HG02943 (cell line): ENCODE measurements around the gene MMADHC.
A peak's percentile ranks its signal among the peaks of the same experiment; 100 is the strongest.

ENCODE experiments used
- ATAC-seq: cut with Tn5 transposase; IDR thresholded peaks from one replicate; pipeline ENCODE4 v1.9.1; 2021; ENCODE audit warnings: mild to moderate bottlenecking, low read depth, moderate library complexity; ENCODE audit not compliant: unreplicated experiment

The MMADHC gene

DNA sequence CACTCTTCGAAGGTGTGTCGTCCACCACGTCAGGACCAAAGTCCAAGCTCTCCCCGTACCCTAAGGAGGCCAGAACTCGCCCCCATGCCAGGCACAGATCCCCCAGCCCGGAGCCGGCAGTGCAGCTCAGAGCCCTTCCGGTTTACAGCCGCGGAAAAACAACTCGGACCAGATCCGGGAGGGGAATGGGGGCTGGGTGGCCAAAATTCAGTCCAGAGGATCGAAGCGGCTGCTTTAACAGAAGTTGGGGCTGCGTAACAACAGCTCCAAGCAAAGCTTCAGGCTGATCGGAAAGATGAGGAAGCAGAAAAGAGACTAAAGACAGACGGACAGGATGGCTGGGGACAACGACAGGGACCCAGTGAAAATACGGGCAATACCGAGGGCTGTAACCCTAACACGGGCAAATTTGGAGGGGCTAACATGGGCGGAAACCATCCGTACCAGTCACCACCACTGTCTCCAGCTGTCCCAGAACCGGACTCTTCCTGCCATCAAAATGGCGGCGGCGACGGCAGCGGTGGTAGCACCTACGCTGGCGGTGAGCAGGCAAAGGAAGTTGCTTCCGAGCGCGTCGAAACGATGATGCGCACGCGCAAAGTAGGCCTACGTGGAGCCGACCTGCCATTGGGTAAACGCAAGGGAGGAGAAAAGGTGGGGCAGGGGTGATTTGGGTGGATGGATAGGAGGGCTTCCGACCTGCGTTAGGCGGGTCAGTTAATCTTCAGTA lies at the start of gene MMADHC:
MMADHC (minus strand) TSS at position 556 of the 730 bp plus-strand sequence. CDS start 678 bp downstream, outside the sequence.
- ATAC-seq, result peak; percentile 98

DNA sequence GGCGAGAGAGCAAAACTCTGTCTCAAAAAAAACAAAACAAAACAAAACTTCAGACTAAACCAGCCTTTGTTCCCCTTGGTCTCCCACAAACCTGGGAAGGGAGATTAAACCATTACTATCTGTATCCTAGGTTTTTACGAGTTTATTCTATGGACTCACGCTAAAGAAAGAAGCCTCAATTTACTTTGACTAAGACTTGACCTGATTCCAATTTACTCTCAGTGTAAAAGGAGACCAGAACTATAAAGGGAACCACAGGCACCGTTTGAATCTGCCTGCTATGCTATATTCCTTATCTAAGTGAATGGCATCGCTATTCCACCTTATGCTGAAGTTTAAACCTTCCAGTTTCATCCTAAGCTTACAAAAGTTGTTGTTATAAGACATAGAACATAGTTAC lies 46.5 kb upstream of the MMADHC start:
- no peak for ATAC-seq

DNA sequence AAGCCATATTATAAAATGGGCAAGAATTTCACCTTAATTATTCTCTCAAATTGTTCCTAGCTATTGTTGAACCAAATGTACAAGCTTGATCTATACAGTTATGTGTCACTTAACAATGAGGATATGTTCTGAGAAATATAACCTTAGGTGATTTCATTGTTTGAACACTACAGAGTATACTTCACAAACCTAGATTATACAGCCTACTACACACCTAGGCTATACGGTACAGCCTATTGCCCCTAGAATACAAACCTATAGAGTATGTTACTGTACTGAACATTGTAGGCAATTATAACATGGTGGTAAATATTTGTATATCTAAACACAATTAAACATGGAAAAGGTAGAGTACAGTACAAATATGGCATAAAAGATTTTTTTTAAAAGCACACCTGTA lies 42.9 kb upstream of the MMADHC start:
- no peak for ATAC-seq

DNA sequence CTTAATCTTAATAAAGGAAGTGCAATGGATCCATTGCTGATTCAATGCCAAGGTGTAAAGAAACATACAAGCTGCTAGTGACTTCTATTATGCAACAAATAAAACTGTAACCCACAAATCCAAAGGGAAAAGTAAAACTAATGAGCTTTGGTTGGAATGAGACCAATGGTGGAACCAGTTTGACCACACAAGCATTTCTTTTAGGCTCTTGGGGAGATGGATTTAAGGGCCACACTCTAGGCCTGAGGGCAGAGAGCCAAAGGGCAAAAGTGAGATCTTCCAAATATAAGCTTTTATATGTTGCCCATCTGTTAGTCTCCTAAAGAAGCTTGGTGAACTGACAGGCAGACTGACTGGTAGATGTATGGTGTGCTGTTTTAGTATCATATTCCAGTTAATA lies 41.5 kb upstream of the MMADHC start:
- ATAC-seq, result no peak

DNA sequence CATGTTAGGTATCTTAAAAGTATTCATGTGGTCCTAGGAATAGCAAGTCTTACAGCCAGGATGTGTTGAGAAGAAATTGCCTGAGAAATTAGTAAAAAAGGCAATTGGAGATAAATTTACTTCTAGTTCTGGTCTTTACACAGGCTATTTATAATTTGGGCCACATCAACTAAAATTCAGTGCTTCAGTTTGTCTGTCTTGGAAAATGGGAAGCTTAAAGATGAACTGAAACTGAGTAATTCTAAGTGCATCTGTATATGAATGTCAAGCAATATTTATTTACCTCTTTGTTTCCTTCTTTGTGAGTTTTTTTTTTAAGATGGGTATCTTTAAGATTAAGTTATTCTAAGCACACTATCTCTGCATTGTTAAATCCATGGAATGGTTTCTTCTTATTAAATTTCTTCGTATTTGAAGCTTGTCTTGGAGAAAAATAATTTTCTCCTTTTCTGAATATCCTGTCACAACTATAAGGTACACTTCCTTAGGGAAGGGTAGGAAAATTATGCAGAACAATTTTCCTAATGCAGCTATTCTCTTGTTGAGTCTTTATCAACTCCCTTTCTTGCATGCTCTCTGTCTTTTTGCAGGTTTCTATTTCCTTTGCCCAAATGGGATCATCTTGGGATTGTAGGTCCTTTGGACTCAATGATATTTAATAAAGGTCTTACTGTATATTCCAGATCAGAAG lies 39.7 kb upstream of the MMADHC start:
- ATAC-seq, result no peak

DNA sequence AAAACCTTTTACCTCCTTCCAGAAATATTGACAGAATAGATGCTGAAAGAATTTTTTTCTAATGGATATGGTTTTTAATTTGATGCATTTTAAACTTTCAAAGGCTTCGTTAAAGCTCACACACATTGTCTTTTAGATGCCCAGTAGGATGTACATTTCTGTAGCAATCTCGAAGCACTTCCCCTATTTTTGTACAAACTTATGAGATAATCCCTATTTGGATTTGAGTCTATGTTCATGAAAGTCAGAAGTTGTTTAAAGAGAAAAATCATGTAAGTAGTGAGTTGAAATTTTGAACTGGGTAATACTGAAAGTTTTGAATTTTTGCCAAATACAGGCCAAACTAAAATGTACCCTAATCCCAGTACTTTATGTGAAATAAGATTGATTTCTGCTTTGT lies 38.1 kb upstream of the MMADHC start:
- ATAC-seq, result no peak

DNA sequence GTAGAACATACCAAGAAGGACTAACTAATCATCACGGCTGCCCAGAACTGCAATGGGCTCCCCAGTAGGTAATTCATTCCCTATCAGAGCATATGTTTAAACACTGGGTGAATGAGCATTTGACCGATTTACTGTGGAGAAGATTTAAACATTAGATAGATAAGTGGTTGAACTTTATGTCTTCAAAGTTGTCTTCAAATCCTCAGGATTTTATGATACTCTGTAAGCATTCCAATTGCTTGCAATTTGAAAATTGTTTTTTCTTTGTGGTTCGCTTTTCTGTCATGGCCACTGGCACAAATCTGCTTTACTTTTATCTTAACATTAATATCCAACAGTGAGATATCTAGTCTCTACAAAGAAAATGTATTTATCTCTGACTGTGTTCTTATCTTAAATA lies 37.7 kb upstream of the MMADHC start:
- ATAC-seq, result no peak

DNA sequence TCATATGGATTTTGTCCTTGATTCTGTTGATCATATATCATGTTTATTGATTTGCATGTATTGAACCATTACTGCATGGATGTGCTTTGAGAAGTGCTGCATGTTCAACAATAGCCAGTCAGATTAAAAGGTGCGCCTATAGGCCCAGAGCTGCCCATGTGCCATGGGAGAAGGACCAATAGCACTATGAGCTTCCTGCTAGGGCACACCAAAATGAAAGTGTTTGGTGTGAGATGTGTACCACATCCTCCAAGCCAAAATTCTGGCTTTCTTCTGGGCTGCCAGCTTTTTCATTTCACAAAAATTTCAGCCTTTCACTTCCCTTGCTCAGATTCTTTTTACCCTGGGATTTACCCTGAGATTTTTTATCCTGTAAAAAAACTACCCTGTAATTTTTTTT lies 34.8 kb upstream of the MMADHC start:
- ATAC-seq, result no peak

DNA sequence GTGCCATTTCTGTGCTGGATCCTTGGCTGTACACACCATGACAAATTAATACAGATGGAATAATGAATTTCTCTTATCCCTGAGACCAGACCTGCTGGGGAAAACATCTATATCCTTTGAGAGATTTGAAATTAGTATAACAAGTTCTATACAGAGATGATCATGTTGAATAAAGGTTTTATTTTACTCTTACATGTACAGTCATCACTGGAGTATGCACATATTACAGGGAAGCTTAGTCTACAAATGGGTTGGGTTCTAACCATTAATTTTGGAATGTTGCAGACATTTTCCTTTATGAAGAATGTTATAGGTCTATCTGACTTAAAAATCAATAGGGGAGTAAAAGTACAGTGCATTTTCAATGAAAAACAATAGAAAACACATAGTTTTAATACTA lies 29.9 kb upstream of the MMADHC start:
- ATAC-seq, result no peak

DNA sequence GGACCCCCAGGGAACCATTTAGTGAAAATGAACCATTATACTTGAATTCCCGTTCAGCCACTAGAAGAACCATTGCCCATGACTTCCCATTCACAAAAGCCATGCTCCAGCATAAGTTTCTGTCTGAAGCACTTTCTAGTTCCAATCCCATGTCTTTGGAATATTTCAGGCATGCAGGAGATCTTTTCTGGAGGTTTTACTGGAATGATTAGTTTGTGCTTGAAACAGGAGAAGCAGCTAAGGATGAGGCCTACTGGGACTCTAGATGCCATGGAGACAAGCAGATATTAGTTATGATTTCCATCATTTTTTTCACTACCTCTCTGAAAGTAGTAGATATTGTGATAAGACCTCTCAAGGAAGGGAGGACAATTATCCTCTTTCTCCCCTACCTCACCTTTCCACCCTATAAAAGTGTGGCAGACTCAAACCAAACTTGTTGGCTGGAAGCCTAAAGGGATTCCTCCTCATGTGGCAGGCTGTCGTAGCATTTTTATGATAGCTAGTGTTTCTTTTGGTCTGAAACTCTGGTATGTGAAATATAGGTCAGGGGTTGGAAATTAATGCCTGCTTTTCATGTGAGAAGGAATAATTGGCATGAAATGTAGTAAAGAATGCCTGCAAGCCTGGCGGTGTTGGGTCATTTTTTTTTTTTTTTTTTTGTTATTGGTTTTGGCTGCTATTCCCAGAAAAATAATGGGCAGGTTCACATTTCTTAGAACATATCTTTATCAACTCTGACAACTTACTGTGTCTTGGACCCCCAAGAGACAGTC lies 29.3 kb upstream of the MMADHC start:
- no peak for ATAC-seq

DNA sequence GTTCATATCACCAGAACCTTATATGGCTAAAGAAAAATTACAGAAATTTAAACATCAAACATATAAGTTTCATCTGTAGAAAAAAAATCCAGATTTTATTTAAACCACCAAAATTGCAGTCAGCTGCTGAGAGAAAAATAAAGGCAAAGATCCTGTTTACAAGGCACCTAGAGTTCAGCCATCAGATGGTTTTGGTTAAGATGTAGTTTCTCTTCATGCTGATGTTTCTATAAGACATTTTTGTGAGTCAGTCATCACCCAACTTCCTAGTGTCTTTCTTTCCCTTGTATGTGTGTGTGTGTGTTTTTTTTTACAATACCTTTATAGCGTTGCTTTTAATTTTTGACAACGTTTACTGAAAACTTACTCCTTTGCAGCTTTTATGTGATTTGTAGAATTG lies 26.1 kb upstream of the MMADHC start:
- ATAC-seq, result no peak

DNA sequence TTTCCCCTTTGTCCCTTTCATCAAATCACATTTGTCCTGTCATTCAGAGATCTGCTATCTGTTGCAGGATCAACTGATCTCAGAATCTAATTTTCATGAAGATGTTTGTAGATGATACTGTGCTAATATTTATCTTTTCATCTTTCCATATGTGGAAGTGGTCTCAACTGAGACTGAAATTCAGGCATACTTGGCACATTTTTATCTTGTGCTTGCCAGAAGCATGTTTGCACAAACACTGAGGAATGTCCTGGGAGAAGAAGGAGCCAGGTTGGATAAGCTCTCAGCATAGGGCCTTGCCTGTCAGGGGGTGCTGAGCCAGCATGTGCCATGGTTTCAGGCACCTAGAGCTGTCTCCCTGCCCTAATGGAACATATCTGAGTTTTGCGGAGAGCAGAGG lies 24.5 kb upstream of the MMADHC start:
- no peak for ATAC-seq

DNA sequence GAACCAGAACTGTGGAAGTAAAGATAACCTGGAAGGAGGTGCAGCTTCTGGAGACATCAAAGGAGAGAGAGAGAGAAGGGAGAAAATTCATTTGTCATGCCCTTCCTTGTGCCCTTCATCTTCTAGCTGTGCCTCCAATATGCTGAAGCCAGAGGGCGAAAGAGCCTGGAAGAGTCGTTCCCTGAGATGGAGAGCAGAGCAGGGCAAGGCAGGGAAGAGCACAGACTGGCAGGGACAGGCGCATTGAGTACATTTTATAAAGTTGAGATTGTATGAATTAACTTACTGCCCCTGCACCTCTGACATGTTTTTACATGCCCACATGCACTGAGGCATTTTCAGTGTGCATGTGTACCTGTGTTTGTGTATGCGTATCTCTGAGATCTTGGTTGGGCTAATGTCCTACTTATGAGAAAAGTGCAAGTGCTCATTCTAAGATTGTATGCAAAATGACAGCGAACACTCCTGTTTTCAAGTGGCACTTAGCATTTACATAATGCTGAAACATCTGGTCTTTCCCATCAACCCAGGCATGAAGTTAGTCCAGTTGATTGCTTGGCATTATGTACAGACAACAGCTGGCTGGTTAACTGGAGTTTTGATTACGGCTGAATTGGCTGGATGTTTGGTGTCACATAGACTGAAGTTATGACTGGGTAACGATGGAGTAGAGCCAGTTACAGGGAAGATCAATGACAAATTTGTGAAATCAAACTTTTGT lies 23.7 kb upstream of the MMADHC start:
- no peak for ATAC-seq

DNA sequence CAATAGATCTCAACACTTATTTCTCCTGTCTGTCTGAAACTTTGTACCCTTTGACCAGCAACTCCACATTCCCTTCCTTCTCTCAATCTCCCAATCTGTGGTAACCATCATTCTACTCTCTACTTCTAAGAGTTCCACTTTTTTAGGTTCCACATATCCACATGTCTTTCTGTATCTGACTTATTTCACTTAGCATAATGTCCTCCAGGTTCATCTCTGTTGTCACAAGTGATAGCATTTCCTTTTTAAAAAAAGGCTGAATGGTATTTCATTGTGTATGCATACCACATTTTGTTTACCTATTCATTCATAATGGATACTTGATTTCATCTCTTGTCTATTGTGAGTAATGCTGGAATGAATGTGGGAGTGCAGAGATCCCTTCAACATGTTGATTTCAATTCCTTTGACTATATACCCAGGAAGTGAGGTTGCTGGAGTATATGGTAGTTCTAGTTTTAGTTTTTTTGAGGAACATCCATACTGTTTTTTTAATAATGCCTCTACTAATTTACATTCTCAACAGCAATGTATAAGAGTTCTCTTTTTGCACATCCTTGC lies 18.8 kb upstream of the MMADHC start:
- ATAC-seq, result no peak

DNA sequence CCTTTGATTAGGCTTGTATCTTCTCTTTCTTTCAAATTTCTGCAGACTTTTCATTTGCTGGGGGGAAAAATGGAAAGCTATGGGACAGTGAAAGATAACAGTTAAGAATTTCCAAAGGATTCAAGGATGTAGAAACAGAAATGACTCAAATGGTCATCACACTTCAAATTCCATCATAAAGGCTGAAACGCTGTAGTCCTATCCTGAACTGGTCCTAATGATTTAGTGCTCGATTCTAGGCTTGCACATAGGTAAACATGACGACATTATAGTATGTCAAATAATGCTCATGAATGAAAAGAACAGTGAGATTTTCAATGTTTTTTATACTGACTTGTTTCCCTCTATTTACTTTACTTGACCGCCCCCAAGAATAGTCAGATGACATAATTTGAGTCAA lies 15.7 kb upstream of the MMADHC start:
- ATAC-seq, result no peak

DNA sequence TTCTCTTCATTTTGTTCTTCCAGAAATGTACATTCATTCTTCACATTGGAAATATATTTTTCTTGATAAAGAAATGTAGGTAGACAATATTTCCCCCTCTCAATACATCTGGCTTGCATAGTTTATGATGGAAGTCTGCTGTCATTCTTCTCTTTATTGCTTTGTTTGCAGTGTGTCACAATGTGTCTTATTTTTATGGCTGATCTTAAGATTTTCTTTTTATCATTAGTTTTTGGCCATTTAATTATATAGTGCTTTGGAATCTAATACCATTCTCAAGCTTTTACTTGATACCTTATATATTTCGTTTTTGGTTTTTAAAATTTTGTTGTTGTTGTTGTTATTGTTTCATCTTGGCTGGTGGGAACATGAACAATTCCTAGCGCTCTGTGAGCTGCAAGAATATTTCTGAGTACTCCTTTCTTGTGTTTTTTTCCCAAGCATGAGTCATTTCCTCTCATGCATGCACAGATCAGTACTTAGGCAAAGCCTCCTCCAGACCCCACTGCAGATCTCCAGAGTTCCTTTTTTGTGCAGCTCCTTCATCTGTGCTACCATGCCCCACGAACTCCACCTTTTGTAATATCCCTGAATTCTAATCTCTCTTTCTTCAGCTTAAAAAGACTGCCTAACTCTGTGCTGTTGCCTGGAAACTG lies 13.7 kb upstream of the MMADHC start:
- ATAC-seq, result no peak

DNA sequence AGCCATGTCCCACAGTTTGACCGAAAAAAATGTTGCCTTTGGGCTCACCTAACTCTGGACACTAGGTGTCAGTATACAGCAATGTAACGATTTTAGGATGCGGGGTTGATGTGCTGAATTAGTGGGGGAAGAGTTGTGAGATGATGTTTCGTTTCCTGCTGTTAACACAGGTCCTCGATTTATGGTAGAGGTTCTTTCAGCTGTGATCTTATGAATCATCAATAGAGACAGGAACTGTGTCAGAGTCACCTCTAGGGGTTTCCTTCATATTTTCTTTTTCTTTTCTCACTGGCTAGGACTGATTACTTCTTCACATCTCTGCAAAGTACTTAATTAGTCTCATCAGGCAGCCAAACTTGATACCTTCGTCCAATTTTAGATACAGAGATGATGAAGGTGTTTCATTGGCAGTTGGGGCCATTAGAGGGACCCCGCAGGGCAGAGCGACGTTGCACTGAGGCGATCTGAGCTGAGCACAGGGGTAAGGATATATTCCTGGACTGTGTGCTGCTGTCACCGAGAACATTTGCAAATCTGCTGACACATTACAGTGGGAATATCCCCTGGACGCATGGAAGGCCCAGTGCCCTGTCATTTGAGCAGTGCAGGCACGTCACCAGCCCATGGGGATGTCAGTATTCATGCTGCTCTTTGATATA lies 10.2 kb upstream of the MMADHC start:
- peak; percentile 99 for ATAC-seq

DNA sequence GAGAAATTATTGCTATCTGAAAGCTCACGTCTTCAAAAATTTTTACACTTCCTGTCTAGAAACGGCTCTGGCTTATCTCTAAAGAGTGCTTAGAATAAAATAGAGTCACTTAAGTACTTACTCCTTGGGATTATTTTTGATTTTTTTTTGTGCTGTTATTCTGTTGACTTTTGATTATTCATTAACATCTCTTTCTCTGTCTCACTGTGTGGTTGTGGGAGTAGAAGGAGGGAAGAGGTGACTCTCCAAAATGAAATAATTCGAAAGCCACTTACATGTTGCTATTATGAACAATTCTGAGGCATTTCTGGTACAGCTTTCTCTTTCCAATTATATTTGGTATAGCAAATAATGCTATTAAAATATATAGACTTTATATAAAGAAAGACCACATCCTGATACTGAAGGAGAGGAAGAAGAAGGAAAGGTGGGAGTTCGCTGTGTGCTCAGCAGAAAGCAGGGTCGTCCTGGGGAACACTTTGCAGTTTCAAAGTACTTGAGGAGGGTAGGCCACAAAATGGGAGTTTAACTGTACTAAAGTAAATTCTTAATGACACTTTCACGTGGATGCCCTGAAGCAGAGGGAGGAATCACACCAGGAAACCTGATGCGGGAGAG lies 9.6 kb upstream of the MMADHC start:
- peak; percentile 8 for ATAC-seq

DNA sequence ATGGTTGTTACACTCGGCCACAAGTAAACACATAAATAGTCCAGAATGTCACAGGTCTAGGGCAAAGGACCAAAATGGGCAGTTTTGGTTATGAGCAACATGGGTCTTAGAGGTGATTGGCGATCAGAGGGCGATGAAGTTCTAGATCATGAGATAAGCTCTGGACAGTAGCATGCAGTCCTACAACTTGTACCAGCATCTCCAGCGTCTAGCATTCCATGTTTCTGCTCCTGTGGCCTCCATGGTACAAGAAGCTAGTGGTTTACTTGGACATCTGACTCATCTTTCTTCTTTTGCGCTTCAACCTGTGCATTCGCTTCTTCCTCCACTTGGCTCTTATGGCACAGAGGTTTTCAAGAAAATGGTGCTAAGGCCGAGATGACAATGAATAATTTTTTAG lies 8.9 kb upstream of the MMADHC start:
- ATAC-seq, result no peak
